HEK293 (cell line): ENCODE data around the gene MAGI1.

Experiments
- CTCF ChIA-PET: fragments of 350-600 bp; formaldehyde crosslinking; extraction: SDS; loops from one replicate; lab custom pipeline; 2021; ENCODE audit warnings: antibody characterized with exemption; lab: Yijun Ruan, JAX
- POLR2A ChIA-PET: fragments of 300-600 bp; formaldehyde crosslinking; extraction: SDS; loops from one replicate; lab custom pipeline; 2020; ENCODE audit warnings: antibody characterized with exemption, inconsistent platforms; lab: Yijun Ruan, JAX
- H3K27ac ChIP-seq: fragments of 200-500 bp; sonication (Bioruptor generic); 2 replicates; pipeline ENCODE4 v1.5.1; 2014; ENCODE audit warnings: low read depth, low read length, control low read depth, inconsistent platforms; ENCODE audit errors: extremely low read depth
- H3K36me3 ChIP-seq, 2 experiments: fragments of 200-500 bp in 1 of 2; sonication (Bioruptor generic) in 1 of 2; 1 replicate in 1 of 2; 2 replicates in 1 of 2; pipeline ENCODE4 v1.5.1; 2014 to 2017; ENCODE audit warnings: inconsistent platforms in 2 of 2, low read length in 2 of 2; ENCODE audit not compliant: control insufficient read depth in 2 of 2, insufficient read depth in 1 of 2
- H3K4me1 ChIP-seq: fragments of 200-500 bp; sonication (Bioruptor generic); 2 replicates; pipeline ENCODE4 v1.5.1; 2014; ENCODE audit warnings: mild to moderate bottlenecking, low read length, inconsistent platforms; ENCODE audit not compliant: control insufficient read depth, insufficient read depth
- H3K4me3 ChIP-seq: 2 replicates; pipeline ENCODE4 v1.5.1; 2011; ENCODE audit warnings: low read depth, mild to moderate bottlenecking, control low read depth, low read length, moderate library complexity
- H3K9me3 ChIP-seq: fragments of 200-500 bp; sonication (Bioruptor generic); 2 replicates; pipeline ENCODE4 v1.5.1; 2014; ENCODE audit warnings: low read depth, low read length, inconsistent platforms; ENCODE audit not compliant: control insufficient read depth, insufficient read depth
- AEBP2 ChIP-seq: fragments of 450-650 bp; formaldehyde crosslinking; IDR thresholded peaks from 2 replicates; pipeline ENCODE4 v1.5.1; 2016; ENCODE audit warnings: missing biosample characterization, missing genetic modification characterization, borderline replicate concordance
- HIC1 ChIP-seq: fragments of 450-650 bp; formaldehyde crosslinking; IDR thresholded peaks from 2 replicates; pipeline ENCODE4 v1.5.1; 2016; ENCODE audit warnings: missing biosample characterization, missing genetic modification characterization
- IKZF3 ChIP-seq: fragments of 450-650 bp; IDR thresholded peaks from 2 replicates; pipeline ENCODE4 v1.5.0; 2018; ENCODE audit warnings: missing biosample characterization, mild to moderate bottlenecking, missing genetic modification characterization, moderate library complexity
- SCRT2 ChIP-seq: fragments of 450-650 bp; formaldehyde crosslinking; IDR thresholded peaks from 2 replicates; pipeline ENCODE4 v1.5.1; 2016; ENCODE audit warnings: missing biosample characterization, missing genetic modification characterization
- YY2 ChIP-seq: fragments of 450-650 bp; formaldehyde crosslinking; IDR thresholded peaks from 2 replicates; pipeline ENCODE4 v1.5.1; 2016; ENCODE audit warnings: missing biosample characterization, missing genetic modification characterization
- ZFHX2 ChIP-seq: fragments of 450-650 bp; formaldehyde crosslinking; conservative IDR thresholded peaks from 2 replicates; pipeline ENCODE4 v1.5.1; 2016; ENCODE audit warnings: missing biosample characterization, missing genetic modification characterization
- ZIC2 ChIP-seq: fragments of 450-650 bp; formaldehyde crosslinking; IDR thresholded peaks from 2 replicates; pipeline ENCODE4 v1.5.1; 2016; ENCODE audit warnings: missing biosample characterization, missing genetic modification characterization
- ZNF138 ChIP-seq: fragments of 450-650 bp; formaldehyde crosslinking; IDR thresholded peaks from 2 replicates; pipeline ENCODE4 v1.5.1; 2016; ENCODE audit warnings: missing biosample characterization, missing genetic modification characterization, borderline replicate concordance
- ZNF248 ChIP-seq: fragments of 450-650 bp; formaldehyde crosslinking; IDR thresholded peaks from 2 replicates; pipeline ENCODE4 v1.5.1; 2017; ENCODE audit warnings: missing biosample characterization, missing genetic modification characterization
- ZNF48 ChIP-seq: fragments of 450-650 bp; formaldehyde crosslinking; IDR thresholded peaks from 2 replicates; pipeline ENCODE4 v1.5.1; 2016; ENCODE audit warnings: missing biosample characterization, missing genetic modification characterization
- ZNF518A ChIP-seq: fragments of 450-650 bp; formaldehyde crosslinking; conservative IDR thresholded peaks from 2 replicates; pipeline ENCODE4 v1.5.1; 2016; ENCODE audit warnings: low read depth, missing biosample characterization, missing genetic modification characterization
- ZNF530 ChIP-seq: fragments of 450-650 bp; formaldehyde crosslinking; IDR thresholded peaks from 2 replicates; pipeline ENCODE4 v1.5.1; 2016; ENCODE audit warnings: low read depth, missing biosample characterization, missing genetic modification characterization
- ZNF664 ChIP-seq: fragments of 450-650 bp; formaldehyde crosslinking; IDR thresholded peaks from 2 replicates; pipeline ENCODE4 v1.5.1; 2016; ENCODE audit warnings: missing biosample characterization, missing genetic modification characterization
- ZNF747 ChIP-seq: fragments of 450-650 bp; formaldehyde crosslinking; IDR thresholded peaks from 2 replicates; pipeline ENCODE4 v1.5.1; 2016; ENCODE audit warnings: missing biosample characterization, missing genetic modification characterization
- ZNF792 ChIP-seq: fragments of 450-650 bp; formaldehyde crosslinking; IDR thresholded peaks from 2 replicates; pipeline ENCODE4 v1.5.1; 2016; ENCODE audit warnings: missing biosample characterization, missing genetic modification characterization

MAGI1 gene

GRCh38 chr3:66080167-66080566, 41.4 kb upstream of the MAGI1 start:
- ChIA-PET POLR2A (no interaction called here), CTCF (no interaction called here)
- no peaks in the 10 kb centered on the region for H3K4me1 ChIP-seq
- no peak overlapping the region for H3K27ac ChIP-seq
- no peak overlapping the region for H3K4me3 ChIP-seq
- no peaks in the 10 kb centered on the region for H3K36me3 ChIP-seq
- H3K9me3 ChIP-seq, result no peaks in the 10 kb centered on the region
- no peak for TF ChIP-seq ZNF48 (tag by site-specific recombination)
- no peak for TF ChIP-seq YY2 (tag by site-specific recombination)
- 0 out of 2 replicates have a peak, but pooled peaks have one; percentile 33 for TF ChIP-seq ZNF664 (tag by site-specific recombination)

GRCh38 chr3:66077973-66078372, 39.3 kb upstream of the MAGI1 start:
- no peak overlapping the region for H3K4me3 ChIP-seq
- no peaks in the 10 kb centered on the region for H3K4me1 ChIP-seq
- ChIA-PET CTCF (no interaction called here), POLR2A (no interaction called here)
- no peak overlapping the region for H3K27ac ChIP-seq
- no peaks in the 10 kb centered on the region for H3K36me3 ChIP-seq
- H3K9me3 ChIP-seq, result no peaks in the 10 kb centered on the region
- TF ChIP-seq ZNF138 (tag by site-specific recombination) (no peak), ZNF530 (tag by site-specific recombination) (no peak), ZNF518A (tag by site-specific recombination) (no peak), HIC1 (tag by site-specific recombination) (no peak), ZIC2 (tag by site-specific recombination) (no peak), SCRT2 (no peak), AEBP2 (no peak), IKZF3 (no peak), ZNF792 (tag by site-specific recombination) (no peak), ZFHX2 (no peak), ZNF248 (tag by site-specific recombination) (no peak), ZNF747 (tag by site-specific recombination) (no peak)
